Measurements from ENCODE around the gene SVIL.
"Not testable (repeated sequence)": the region's sequence is repeated elsewhere in the genome, so short reads cannot be mapped to it uniquely, and the experiment has no call there.

The SVIL gene

GRCh38 chr10:29484677-29485076 is 150.1 kb downstream of the SVIL start:
- not testable (repeated sequence) for DNase-seq (ENCODE audit: low read depth)

GRCh38 chr10:29482591-29483431 is 152.0 kb downstream of the SVIL start:
- DNase-seq (ENCODE audit: low read depth) = no peak

GRCh38 chr10:29481906-29482440 is 152.8 kb downstream of the SVIL start:
- DNase-seq (ENCODE audit: low read depth) = no peak

- DNase-seq (ENCODE audit: low read depth) = no peak
Observed at GRCh38 chr10:29479981-29480954, 154.5 kb downstream of the SVIL start.

- no peak for DNase-seq (ENCODE audit: low read depth)
Observed at GRCh38 chr10:29479081-29479925, 155.5 kb downstream of the SVIL start.

- DNase-seq (ENCODE audit: low read depth) = no peak
Observed at GRCh38 chr10:29473406-29474100, 161.2 kb downstream of the SVIL start.

- DNase-seq (ENCODE audit: low read depth) = no peak
Observed at GRCh38 chr10:29473087-29473356, 161.7 kb downstream of the SVIL start.

- DNase-seq (ENCODE audit: low read depth) = no peak
Observed at GRCh38 chr10:29472301-29473086, 162.3 kb downstream of the SVIL start.

GRCh38 chr10:29471544-29471859 is 163.3 kb downstream of the SVIL start:
- no peak for DNase-seq (ENCODE audit: low read depth)

DNA sequence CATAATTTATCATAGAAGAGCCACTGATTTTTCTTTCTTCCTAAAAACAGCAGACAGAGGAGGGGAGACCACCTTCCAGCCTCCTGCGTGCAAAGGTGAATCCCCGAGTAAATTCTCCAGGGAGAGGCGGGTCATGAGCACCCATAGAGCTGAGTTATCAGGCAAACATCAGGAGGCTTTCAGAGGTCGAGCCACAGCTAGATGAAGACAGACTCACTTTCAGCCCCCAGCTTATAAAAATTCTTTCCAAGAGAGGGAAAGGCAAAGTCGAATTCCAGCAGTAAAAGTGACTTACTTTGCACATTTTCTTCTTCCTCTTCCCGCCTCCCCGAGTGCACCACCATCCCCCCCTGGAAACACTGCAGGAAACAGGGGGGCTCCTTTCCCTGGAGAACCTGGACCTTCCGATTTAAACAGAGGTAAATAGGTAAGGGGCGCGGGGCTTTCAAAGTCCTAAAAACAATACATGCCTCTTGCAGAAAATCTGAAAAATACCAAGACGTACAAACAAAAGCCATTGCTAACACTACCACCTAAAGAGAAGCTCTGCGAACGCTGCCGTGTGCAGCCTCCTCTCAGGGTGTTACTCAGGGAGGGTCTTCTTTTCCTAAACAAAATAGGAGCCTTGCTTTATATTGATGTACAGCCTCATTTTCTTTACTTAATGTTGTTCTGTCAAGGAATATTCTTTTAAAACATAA is 163.8 kb downstream of the SVIL start:
- DNase-seq (ENCODE audit: low read depth) = no peak

DNA sequence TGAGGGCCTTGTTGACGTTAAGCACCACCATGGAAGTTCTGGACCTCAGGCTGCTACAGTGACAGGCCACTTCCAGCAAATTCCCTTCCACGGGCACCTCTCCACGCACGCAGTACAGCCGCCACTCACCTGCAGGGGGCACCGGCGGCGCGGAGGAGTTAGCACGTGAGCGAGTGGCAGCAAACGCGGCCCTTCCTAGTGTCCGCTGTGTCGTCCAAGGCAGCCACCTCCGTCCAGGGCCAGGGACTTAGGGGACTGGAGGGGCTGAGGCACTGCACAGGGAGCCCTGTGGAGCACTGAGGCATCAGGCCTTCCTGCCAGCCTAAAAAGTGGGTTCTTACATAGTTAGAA is 164.4 kb downstream of the SVIL start:
- peak; percentile 6 for DNase-seq (ENCODE audit: low read depth)

GRCh38 chr10:29469481-29470354 is 165.1 kb downstream of the SVIL start:
- no peak for DNase-seq (ENCODE audit: low read depth)

GRCh38 chr10:29465384-29465783 is 169.4 kb downstream of the SVIL start:
- DNase-seq (ENCODE audit: low read depth) = no peak

- DNase-seq (ENCODE audit: low read depth) = not testable (repeated sequence)
Observed at GRCh38 chr10:29464671-29465171, 170.1 kb downstream of the SVIL start.

- no peak for DNase-seq (ENCODE audit: low read depth)
Observed at GRCh38 chr10:29461042-29461441, 173.7 kb downstream of the SVIL start.

GRCh38 chr10:29458190-29458589 is 176.6 kb downstream of the SVIL start:
- not testable (repeated sequence) for DNase-seq (ENCODE audit: low read depth)

DNA sequence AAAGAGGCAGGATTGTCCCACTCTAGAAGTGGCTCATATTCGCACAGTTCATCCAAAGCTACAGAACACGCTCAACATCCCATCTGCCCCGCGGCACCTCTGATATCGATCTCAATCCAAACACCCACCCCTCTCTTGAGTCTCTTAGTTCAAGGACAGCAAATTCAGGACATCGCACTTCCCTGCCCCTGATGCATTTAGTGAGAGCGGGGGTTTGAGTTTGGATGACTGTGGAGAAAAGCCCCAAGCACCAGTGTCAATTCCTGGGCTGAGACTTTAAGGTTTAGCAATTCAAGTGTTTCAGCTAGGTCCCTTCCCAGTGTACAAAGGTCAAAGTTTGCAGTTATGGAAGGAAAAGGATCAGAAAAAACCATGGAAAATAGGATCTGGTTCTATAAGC is 179.7 kb downstream of the SVIL start:
- no peak for DNase-seq (ENCODE audit: low read depth)

GRCh38 chr10:29454250-29454649 is 180.5 kb downstream of the SVIL start:
- DNase-seq (ENCODE audit: low read depth) = no peak

- DNase-seq (ENCODE audit: low read depth) = no peak
Observed at GRCh38 chr10:29452546-29452945, 182.2 kb downstream of the SVIL start.

Data from stimulated activated CD8-positive, alpha-beta memory T cell treated with anti-CD3 and anti-CD28 coated beads, Interleukin-15, amount 100 ng/mL, for 24 hours (primary cell).